Midbrain (tissue), 1 donor: ENCODE results near the gene MRC2.
"Not testable (repeated sequence)": the region's sequence is repeated elsewhere in the genome, so short reads cannot be mapped to it uniquely, and the experiment has no call there.

Experiments
- DNase-seq: peaks from one replicate; lab custom pipeline; 2025; lab: John Stamatoyannopoulos, UW

The MRC2 gene

DNA sequence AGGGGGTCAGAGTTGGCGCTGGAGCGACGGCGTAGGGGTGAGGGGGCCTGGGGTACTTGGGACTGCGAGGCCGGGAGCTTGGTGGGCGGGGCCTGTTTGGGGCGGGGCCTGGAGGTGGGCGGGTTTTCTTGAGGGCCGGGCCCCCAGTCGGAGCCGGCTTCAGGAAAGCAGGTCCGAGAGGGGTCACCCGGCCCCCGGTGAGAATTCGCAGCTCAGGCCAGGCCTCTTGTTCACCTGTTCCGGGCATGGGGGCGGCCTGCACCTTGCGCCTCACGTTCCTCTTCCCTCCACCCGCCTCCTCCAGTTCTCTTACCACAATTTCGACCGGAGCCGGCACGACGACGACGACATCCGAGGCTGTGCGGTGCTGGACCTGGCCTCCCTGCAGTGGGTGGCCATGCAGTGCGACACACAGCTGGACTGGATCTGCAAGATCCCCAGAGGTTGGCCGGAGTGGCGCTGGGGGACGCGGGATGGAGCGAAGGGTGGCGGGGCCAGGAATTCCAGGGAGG is 52.5 kb downstream of the MRC2 start:
- no peak for DNase-seq

DNA sequence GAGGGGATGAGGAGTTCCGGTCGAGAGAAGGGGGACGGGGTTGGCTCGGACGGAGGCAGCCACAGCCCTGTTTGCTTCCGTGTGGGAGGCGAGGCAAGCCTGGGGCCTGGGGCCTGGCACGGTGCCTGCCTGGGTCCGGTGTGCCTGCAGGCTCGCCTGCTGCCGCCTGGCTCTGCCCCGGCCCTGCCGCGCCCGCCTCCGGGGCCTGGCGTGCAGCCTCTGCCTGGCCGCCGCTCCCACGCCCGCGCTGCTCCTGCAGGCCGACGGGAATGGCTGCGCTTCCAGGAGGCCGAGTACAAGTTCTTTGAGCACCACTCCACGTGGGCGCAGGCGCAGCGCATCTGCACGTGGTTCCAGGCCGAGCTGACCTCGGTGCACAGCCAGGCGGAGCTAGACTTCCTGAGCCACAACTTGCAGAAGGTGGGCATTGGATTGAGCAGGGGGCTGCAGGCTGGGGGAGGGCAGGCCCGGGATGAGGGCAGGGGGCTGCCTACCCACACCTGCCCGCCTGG is 53.1 kb downstream of the MRC2 start:
- peak; percentile 11 for DNase-seq

DNA sequence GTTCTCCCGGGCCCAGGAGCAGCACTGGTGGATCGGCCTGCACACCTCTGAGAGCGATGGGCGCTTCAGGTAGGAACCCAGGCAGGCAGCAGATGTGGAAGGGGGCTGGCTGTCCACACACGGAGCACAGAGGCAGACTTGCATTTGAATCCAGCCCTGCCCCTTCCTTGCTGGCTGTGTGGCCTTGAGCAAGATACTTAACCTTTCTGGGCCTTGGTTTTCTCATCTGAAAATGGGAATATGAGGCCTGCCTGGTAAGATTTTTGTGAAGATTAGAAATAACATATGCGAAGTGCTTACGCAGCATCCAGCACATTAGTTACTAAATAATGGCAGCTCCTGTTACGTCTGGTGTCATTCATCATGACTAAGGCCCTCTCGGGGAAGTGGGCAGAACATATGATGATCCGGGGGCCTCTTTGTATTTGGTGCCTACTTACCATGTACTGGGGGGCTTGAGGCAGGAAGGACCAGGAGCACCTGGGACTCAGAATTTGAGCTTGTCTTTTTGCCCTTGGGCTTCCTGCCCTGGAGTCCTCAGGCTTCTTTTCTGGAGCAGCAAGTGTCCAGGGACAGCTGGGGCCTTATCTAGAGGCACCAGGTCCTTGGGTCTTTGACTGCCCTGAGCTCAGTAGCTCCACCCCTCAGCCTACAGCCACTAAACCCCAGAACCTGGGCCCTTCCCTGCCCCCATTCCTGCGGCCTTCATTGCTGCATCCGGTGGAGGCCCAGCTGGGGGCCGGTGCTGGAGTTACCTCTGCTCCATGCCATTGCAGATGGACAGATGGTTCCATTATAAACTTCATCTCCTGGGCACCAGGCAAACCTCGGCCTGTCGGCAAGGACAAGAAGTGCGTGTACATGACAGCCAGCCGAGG is 53.8 kb downstream of the MRC2 start:
- DNase-seq = no peak

DNA sequence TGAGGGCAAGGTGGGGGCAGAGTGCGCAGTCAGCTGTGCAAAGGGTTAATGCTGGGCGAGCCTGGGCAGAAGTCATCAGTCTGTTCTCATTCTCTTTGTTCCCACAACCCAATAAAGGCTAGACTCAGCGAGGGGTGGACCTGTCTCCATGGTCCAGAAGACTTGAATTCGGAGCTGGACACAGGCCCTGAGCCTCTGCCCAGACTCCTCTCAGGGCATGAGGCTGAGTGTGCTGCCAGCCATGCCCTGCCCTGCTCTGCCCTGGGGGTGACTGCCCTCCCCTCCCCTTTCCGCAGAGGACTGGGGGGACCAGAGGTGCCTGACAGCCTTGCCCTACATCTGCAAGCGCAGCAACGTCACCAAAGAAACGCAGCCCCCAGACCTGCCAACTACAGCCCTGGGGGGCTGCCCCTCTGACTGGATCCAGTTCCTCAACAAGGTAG is 54.5 kb downstream of the MRC2 start:
- DNase-seq = peak; percentile 32

DNA sequence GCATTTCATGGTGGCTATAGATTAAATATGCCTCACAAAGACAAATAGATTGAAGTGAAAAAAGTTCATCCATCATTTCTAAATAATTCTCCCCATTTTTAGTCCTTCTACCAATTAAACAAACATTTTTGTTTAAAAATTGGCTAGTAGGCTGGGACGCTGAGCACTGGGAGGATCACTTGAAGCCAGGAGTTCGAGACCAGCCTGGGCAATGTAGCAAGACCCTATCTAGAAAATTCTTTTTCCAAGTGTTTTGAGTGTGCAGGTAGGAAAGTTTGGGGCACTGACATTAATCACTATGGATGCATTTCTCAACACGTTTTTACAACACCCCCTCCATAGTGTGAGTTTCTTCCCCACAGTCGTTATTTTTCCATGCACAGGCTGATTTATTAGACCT is 56.7 kb downstream of the MRC2 start:
- DNase-seq = no peak

DNA sequence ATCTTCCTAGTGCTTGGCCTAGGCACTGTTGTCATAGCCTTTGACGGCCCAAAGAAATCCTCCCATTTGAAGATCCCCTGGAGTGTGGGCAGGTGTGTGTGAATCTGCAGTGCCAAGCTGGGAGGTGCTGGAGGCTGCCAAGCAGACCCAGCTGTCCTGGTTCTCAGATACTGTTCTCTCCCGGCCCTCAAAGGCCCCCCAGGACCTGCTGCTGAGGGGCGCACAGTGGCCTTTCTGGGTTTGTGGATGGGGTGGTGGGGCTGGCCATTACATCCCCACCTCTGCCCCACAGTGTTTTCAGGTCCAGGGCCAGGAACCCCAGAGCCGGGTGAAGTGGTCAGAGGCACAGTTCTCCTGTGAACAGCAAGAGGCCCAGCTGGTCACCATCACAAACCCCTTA is 60.5 kb downstream of the MRC2 start:
- DNase-seq = no peak

DNA sequence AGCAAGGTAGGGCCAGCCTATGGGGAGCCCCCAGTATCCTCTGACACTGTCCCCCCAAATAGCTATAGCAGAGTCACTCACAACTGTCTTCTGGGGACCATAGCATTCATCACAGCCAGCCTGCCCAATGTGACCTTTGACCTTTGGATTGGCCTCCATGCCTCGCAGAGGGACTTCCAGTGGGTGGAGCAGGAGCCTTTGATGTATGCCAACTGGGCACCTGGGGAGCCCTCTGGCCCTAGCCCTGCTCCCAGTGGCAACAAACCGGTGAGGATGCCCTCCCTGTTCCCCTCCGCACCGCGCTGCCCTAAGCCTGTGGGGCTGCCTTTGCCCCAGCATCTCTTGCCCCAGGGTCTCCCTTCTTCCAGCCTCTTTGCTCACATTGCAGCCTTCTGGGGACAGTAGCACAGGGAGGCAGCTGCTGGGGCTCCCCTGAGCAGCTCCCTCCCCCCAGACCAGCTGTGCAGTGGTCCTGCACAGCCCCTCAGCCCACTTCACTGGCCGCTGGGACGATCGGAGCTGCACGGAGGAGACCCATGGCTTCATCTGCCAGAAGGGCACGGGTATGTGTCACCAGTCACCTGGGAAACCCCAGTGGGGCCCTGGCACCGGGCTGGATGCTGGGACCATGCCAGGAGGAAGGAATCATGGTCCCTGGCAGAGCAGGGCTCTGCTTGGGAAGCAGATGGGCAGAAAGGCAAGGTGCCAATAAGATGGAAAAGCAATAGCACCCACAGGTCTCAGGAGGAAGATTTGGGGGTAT is 61.1 kb downstream of the MRC2 start:
- DNase-seq = no peak

DNA sequence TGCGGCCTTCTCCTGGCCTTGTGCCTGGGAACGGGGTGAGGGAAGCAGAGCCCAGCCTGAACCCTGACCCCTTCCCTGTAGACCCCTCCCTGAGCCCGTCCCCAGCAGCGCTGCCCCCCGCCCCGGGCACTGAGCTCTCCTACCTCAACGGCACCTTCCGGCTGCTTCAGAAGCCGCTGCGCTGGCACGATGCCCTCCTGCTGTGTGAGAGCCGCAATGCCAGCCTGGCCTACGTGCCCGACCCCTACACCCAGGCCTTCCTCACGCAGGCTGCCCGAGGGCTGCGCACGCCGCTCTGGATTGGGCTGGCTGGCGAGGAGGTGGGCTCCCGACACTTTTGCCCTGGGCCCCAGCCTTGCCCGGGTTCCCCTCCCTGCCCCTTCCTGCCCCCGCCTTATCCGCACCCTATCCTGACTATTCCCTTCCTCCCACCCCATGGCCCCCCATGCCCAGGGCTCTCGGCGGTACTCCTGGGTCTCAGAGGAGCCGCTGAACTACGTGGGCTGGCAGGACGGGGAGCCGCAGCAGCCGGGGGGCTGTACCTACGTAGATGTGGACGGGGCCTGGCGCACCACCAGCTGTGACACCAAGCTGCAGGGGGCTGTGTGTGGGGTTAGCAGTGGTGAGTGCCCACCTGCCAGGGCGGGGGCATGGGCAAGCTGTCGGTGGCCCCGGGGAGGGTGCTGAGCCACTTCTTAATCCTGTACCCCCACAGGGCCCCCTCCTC is 62.1 kb downstream of the MRC2 start:
- DNase-seq = no peak

DNA sequence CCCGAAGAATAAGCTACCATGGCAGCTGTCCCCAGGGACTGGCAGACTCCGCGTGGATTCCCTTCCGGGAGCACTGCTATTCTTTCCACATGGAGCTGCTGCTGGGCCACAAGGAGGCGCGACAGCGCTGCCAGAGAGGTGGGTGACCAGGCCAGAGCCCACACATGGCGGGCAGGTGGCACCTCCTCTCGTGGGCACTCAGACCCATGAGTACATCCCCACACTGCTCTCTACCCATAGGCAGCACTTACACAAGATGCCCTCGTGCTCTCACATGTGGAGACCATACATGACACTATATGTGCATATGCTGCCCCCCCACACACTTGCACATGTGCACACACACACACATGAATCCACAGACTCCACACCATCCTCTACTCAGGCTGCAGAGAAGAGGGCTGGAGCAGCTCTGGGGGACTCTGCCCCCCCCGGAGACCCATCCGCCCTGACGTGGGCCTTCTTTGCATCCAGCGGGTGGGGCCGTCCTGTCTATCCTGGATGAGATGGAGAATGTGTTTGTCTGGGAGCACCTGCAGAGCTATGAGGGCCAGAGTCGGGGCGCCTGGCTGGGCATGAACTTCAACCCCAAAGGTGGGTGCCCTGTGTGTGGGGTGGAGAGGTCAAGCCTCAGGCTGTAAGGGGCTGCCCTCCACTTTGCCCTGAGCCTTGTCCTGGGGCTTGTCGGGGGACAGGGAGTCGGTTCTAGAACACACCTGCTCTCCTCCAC is 62.9 kb downstream of the MRC2 start:
- DNase-seq = no peak

DNA sequence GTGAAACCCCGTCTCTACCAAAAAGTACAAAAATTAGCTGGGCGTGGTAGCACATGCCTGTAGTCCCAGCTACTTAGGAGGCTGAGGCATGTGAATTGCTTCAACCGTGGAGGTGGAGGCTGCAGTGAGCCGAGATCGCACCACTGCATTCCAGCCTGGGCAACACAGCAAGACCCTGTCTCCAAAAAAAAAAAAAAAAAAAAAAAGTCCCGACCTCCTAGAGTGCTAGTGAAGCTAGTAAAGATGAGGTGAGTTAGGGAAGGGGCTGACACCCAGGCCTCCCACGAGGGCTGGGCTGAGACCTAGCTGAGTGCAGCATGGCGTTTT is 64.1 kb downstream of the MRC2 start:
- DNase-seq = not testable (repeated sequence)

DNA sequence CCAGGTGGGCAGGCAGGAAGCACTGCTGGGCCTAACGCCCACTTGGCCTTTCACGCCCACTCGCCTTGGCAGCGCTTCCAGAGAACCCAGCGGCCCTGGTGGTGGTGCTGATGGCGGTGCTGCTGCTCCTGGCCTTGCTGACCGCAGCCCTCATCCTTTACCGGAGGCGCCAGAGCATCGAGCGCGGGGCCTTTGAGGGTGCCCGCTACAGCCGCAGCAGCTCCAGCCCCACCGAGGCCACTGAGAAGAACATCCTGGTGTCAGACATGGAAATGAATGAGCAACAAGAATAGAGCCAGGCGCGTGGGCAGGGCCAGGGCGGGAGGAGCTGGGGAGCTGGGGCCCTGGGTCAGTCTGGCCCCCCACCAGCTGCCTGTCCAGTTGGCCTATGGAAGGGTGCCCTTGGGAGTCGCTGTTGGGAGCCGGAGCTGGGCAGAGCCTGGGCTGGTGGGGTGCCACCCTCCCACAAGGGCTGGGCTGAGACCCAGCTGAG is 64.7 kb downstream of the MRC2 start:
- no peak for DNase-seq

DNA sequence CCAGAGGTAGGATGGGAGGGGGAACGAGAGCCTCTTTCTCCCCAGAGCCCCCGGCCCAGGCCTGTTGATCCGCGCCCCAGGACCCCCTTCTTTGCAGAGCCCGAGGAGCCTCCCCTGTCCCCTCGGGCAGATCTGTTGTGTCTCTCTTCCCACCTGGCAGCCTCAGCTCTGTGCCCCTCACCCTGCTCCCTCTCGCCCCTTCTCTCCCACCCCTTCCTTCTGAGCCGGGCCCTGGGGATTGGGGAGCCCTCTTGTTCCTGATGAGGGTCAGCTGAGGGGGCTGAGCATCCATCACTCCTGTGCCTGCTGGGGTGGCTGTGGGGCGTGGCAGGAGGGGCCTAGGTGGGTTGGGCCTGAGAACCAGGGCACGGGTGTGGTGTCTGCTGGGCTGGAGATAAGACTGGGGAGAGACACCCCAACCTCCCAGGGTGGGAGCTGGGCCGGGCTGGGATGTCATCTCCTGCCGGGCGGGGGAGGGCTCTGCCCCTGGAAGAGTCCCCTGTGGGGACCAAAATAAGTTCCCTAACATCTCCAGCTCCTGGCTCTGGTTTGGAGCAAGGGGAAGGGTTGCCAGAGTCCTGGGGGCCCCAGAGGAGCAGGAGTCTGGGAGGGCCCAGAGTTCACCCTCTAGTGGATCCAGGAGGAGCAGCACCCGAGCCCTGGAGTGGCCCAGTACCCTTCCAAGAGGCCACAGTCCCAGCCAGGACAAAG is 65.4 kb downstream of the MRC2 start:
- no peak for DNase-seq

DNA sequence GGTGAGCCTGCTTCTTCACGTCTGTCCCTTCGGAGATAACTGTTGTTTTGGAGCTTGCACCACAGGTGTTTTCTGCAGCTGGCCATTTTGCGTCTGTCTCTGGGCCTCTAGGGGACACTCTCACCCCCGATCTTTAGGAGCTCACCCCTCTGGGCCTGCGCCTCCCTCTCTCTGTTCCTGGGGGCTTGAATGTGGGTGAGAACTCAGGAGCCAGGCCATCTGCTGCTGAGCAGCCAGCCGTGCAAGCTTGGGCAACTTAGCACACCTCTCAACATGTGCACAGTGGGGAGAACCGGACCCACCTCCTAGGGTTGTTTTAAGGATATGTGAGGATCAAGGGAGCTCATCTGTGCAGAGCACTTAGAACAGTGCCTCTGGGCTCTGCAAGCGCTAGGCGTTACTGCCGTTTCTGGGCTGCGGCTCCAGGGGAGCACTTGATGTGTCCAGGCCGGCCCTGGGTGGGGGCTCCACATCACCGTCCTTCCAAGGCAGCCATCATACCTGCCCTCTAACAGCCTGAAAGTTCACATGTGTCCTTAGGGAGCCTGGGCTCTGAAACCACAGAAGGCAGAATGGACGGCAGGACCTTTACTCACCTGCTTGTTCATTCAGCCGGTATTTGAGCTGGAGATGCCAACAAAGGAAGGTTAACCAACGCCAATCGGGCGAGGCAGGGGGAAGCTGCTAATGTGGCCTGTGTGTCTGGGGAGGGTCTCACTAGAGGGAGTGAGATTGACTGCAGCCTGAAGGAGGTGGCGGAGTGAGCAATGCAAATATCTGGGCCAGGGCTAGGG is 66.3 kb downstream of the MRC2 start:
- no peak for DNase-seq

DNA sequence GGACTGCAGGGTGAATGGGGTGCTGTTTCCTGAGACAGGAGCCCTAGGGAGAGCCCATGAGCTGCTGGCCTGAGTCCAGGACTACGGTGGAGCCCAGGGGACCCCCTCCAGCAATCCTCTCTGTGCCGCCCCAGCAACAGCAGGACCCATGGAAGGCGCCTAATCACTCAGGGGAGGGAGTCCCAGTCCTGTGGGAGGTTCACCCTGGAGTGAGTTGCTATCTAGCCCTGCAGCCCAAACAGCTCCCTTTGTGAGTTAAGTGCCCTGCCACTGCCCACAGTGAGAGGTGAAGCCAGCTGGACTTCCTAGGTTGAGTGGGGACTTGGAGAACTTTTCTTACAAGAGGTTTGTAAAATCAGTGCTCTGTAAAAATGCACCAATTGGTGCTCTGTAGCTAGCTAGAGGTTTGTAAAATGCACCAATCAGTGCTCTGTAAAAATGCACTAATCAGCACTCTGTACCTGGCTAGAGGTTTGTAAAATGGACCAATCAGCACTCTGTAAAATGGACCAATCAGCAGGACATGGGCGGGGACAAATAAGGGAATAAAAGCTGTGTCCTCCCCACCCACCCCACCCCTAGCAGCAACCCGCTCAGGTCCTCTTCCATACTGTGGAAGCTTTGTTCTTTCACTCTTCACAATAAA is 67.7 kb downstream of the MRC2 start:
- not testable (repeated sequence) for DNase-seq

DNA sequence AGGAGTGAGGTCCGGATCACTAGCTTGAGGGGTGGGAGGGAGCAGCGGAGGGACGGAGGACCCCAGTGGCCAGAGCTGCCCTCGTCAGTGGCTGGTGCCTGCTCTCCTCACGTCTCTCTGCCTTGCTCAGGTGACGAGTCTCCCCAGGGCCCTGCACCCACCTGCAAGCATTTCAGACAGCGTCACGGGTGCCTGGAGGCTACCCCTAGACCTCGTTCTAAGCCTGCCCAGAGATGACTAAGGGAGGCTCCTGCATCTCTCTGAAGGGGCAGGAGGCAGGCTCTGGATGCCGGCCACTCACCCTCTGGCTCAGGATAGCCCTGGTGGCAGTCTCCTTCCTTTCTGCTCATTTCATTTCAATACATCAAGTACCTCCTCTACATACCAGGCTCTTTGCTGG is 68.8 kb downstream of the MRC2 start:
- no peak for DNase-seq

DNA sequence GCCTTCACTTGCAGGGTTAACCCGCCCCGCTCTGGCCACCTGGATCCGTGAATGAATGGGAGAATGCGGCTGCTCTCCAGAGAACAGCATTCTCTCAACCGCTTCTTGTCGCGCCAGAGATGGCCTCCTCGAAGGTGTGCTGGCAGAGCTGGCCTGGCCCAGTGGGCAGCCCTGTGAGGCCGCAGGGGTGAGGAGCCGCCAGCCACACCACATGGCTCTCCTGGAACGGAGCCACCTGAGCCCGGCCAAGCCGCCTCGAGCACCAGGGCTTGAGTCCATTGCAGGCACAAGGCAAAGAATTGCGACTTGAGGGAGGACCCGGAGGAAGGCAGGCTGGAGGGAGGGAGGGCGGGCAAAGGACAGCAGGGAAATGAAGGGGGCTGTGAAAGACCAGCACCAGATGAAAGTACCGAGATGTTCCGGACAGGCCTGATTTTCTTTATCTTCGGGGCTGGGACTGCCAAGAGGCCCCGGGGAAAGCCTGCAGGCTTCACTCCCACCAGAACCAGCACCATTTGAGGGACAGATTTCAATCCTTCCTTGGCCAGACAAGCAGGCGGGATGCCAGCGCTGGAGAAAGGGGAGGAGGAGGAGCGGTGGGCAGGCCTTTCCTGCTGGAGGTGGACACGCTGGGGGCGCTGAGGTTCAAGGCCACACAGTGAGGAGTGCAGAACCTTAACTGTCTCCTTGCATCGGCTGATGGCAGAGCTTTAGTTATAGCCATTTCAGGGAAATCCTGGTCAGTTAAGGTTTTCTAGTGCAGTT is 69.4 kb downstream of the MRC2 start:
- DNase-seq = peak; percentile 34

DNA sequence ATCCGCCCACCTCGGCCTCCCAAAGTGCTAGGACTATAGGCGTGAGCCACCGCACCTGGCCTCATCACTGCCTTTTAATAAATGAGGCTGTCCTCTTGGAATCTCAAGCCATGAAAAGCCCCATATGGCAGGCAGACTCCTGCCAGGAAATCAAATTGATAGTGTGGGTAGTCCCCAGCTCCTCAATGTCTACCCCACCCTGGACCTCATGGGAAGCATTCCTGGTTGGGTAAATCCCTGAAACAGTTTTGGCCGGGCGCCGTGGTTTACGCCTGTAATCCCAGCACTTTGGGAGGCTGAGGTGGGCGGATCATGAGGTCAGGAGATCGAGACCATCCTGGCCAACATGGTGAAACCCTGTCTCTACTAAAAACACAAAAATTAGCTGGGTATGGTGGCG is 71.0 kb downstream of the MRC2 start:
- DNase-seq = not testable (repeated sequence)

DNA sequence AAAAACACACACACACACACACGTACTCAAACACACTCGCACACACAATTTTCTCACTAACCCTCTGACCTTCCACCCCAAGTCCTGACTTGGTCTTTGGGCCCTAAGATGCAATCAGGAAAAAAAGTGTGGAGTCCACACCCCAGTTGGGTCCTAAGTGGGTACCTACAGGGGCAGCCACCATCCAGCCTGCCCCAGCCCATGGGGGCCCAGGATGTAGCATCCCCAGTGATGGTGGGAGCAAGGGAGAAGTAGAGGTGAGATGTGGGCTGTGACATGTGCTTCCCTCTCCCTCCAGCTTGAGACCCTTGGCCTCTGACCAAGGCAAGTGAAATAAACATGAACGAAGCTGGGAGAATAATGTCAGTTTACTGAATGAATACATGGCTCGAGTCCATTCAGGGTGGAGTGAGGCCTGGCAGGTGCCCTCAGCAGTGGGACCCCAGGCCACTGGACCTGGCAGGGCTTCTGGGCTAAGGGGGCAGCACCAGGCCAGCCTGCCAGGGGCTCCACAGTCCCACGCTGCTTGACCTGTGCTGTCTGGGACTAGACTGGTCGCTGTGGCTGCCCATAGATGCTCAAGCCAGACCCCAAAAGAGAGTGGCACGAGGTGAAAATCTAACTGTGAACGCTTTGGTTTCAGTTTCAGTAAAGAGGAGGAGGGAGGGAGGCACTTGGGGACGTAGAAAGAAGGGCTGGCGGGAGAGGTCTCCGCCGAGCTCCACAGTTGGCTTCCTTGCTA is 73.7 kb downstream of the MRC2 start:
- no peak for DNase-seq
